H1 (cell line): ENCODE measurements around the gene MBP. TPM values are rescaled to one million over a fixed set of nuclear protein-coding genes. Genes with fewer than 3 reads are reported as not detected.

Experiments
- CTCF ChIA-PET: fragments of 300-600 bp; sonication (Branson Sonifier 250); formaldehyde crosslinking; loops from one replicate; lab custom pipeline; 2021; ENCODE audit not compliant: partially characterized antibody; lab: Charles Lee
- POLR2A ChIA-PET: fragments of 300-600 bp; sonication (Branson Sonifier 250); formaldehyde crosslinking; loops from one replicate; lab custom pipeline; 2021; ENCODE audit warnings: inconsistent platforms; ENCODE audit not compliant: partially characterized antibody; lab: Charles Lee
- DNase-seq, 2 experiments: peaks; one replicate each; pipeline versions ENCODE4 v3.0.0 to v3.0.0-alpha.2; 2010 to 2022; ENCODE audit warnings: low spot score in 2 of 2, low read depth in 1 of 2, mixed read lengths in 1 of 2
- FAIRE-seq: peaks from 2 replicates; lab custom pipeline; 2011; peaks lifted over from hg19 to GRCh38; lab: Jason Lieb, UNC
- H2AFZ ChIP-seq: 2 replicates; pipeline ENCODE4 v1.8.1; 2012; ENCODE audit warnings: low read length, inconsistent platforms
- H2AK5ac ChIP-seq: 2 replicates; pipeline ENCODE4 v1.6.1; 2013; ENCODE audit warnings: low read depth, low read length
- H2BK120ac ChIP-seq: replicated peaks from 2 replicates; pipeline ENCODE3; 2013; ENCODE audit warnings: low read depth, low read length, inconsistent platforms
- H2BK12ac ChIP-seq: 2 replicates; pipeline ENCODE4 v1.6.1; 2013; ENCODE audit warnings: low read depth, low read length
- H2BK15ac ChIP-seq: 2 replicates; pipeline ENCODE4 v1.6.1; 2013; ENCODE audit warnings: low read length
- H2BK20ac ChIP-seq: 2 replicates; pipeline ENCODE4 v1.6.1; 2013; ENCODE audit warnings: low read length
- H2BK5ac ChIP-seq: 2 replicates; pipeline ENCODE4 v1.6.1; 2013; ENCODE audit warnings: low read depth, low read length
- H3K14ac ChIP-seq: 2 replicates; pipeline ENCODE4 v1.6.1; 2013; ENCODE audit warnings: inconsistent platforms; ENCODE audit not compliant: insufficient read length
- H3K18ac ChIP-seq: 2 replicates; pipeline ENCODE4 v1.6.1; 2013; ENCODE audit warnings: low read length; ENCODE audit errors: extremely low read depth
- H3K23ac ChIP-seq: 2 replicates; pipeline ENCODE4 v1.6.1; 2013; ENCODE audit warnings: inconsistent platforms; ENCODE audit not compliant: insufficient read length
- H3K23me2 ChIP-seq: 2 replicates; pipeline ENCODE4 v1.6.1; 2013; ENCODE audit warnings: low read depth, low read length
- H3K27ac ChIP-seq: 2 replicates; pipeline ENCODE4 v1.6.1; 2011; ENCODE audit warnings: low read depth, low read length, inconsistent platforms
- H3K27me3 ChIP-seq, 4 experiments: replicated peaks in 1 of 4; 1 replicate in 1 of 4; 2 replicates in 3 of 4; pipeline versions ENCODE4 v1.6.1 to v1.8.1; 2011 to 2013; ENCODE audit warnings: low read length in 3 of 4, mild to moderate bottlenecking in 3 of 4, inconsistent platforms in 2 of 4, mixed read lengths in 2 of 4, moderate library complexity in 1 of 4; ENCODE audit not compliant: control insufficient read depth in 3 of 4, insufficient read depth in 3 of 4; ENCODE audit errors: extremely low read depth in 1 of 4
- H3K36me3 ChIP-seq, 4 experiments: 2 replicates each; pipeline versions ENCODE4 v1.6.1 to v1.8.1; 2011 to 2013; ENCODE audit warnings: mild to moderate bottlenecking in 4 of 4, low read length in 3 of 4, moderate library complexity in 2 of 4, control low read depth in 1 of 4, inconsistent platforms in 1 of 4; ENCODE audit not compliant: insufficient read depth in 4 of 4, control insufficient read depth in 2 of 4
- H3K4ac ChIP-seq: replicated peaks from 2 replicates; pipeline ENCODE3; 2013; ENCODE audit warnings: low read length, low read depth, mixed read lengths, inconsistent platforms; ENCODE audit not compliant: insufficient read length
- H3K4me1 ChIP-seq, 4 experiments: replicated peaks in 1 of 4; 1 replicate in 1 of 4; 2 replicates in 3 of 4; pipeline versions ENCODE4 v1.6.1 to v1.8.1; 2011 to 2013; ENCODE audit warnings: low read length in 3 of 4, inconsistent platforms in 2 of 4, mixed read lengths in 1 of 4; ENCODE audit not compliant: insufficient read depth in 4 of 4, control insufficient read depth in 3 of 4
- H3K4me2 ChIP-seq, 2 experiments: 2 replicates each; pipeline versions ENCODE4 v1.6.1 to v1.8.1; 2011 to 2013; ENCODE audit warnings: low read depth in 2 of 2, low read length in 2 of 2, control low read depth in 1 of 2, inconsistent platforms in 1 of 2, mild to moderate bottlenecking in 1 of 2; ENCODE audit not compliant: insufficient read depth in 1 of 2
- H3K4me3 ChIP-seq, 4 experiments: fragments of 200-600, 300-600 bp in 1 of 4; sonication (generic), shearing (Covaris generic), sonication (Bioruptor Twin) in 1 of 4; 2 replicates each; pipeline versions ENCODE4 v1.5.1 to v1.8.1; 2011 to 2016; ENCODE audit warnings: low read length in 4 of 4, low read depth in 3 of 4, control low read depth in 2 of 4, inconsistent platforms in 2 of 4, mild to moderate bottlenecking in 2 of 4, mixed read lengths in 1 of 4, moderate library complexity in 1 of 4; ENCODE audit not compliant: insufficient read depth in 2 of 4; ENCODE audit errors: extremely low read depth in 1 of 4
- H3K56ac ChIP-seq: replicated peaks from 2 replicates; pipeline ENCODE3; 2013; ENCODE audit warnings: low read depth, mild to moderate bottlenecking, mixed read lengths, low read length, inconsistent platforms; ENCODE audit not compliant: insufficient read length
- H3K79me1 ChIP-seq: 2 replicates; pipeline ENCODE4 v1.6.1; 2013; ENCODE audit warnings: low read depth, low read length, control low read depth
- H3K79me2 ChIP-seq, 2 experiments: 2 replicates each; pipeline versions ENCODE4 v1.6.1 to v1.8.1; 2012 to 2013; ENCODE audit warnings: low read length in 2 of 2, mild to moderate bottlenecking in 2 of 2, inconsistent platforms in 1 of 2; ENCODE audit not compliant: insufficient read depth in 2 of 2, control insufficient read depth in 1 of 2
- H3K9ac ChIP-seq, 4 experiments: replicated peaks in 1 of 4; 1 replicate in 1 of 4; 2 replicates in 3 of 4; pipeline versions ENCODE4 v1.6.1 to v1.8.1; 2011 to 2013; ENCODE audit warnings: low read depth in 3 of 4, low read length in 3 of 4, control low read depth in 2 of 4, mild to moderate bottlenecking in 2 of 4, moderate library complexity in 2 of 4, inconsistent platforms in 1 of 4; ENCODE audit errors: extremely low read depth in 1 of 4
- H3K9me3 ChIP-seq, 2 experiments: 2 replicates each; pipeline versions ENCODE4 v1.6.1 to v1.8.1; 2012 to 2013; ENCODE audit warnings: mild to moderate bottlenecking in 2 of 2, moderate library complexity in 2 of 2, control low read depth in 1 of 2, inconsistent platforms in 1 of 2, low read depth in 1 of 2, low read length in 1 of 2, mixed read lengths in 1 of 2; ENCODE audit not compliant: insufficient read depth in 2 of 2
- H4K20me1 ChIP-seq, 2 experiments: replicated peaks in 1 of 2; 2 replicates each; pipeline versions ENCODE3 to v1.8.1; 2011 to 2013; ENCODE audit warnings: inconsistent platforms in 2 of 2, low read length in 2 of 2, mild to moderate bottlenecking in 1 of 2; ENCODE audit not compliant: insufficient read depth in 2 of 2, control insufficient read depth in 1 of 2
- H4K5ac ChIP-seq: 2 replicates; pipeline ENCODE4 v1.6.1; 2013; ENCODE audit warnings: low read length, low read depth, mixed read lengths, inconsistent platforms; ENCODE audit not compliant: insufficient read length
- H4K8ac ChIP-seq: 2 replicates; pipeline ENCODE4 v1.8.0; 2013; ENCODE audit warnings: mild to moderate bottlenecking, moderate library complexity, low read length, inconsistent platforms; ENCODE audit not compliant: insufficient read depth; ENCODE audit errors: extremely low read depth
- H4K91ac ChIP-seq: replicated peaks from 2 replicates; pipeline ENCODE3; 2013; ENCODE audit warnings: low read length, mixed read lengths, inconsistent platforms; ENCODE audit not compliant: insufficient read length
- GABPA ChIP-seq: IDR thresholded peaks from 2 replicates; pipeline ENCODE4 v1.6.1; 2011; ENCODE audit warnings: mild to moderate bottlenecking, low read length, moderate library complexity, borderline replicate concordance; ENCODE audit not compliant: insufficient read depth
- GTF2F1 ChIP-seq: IDR thresholded peaks from 2 replicates; pipeline ENCODE4 v1.6.1; 2012; ENCODE audit warnings: low read depth, low read length, improper control_type of control experiment, borderline replicate concordance
- SIN3A ChIP-seq, 2 experiments: IDR thresholded peaks in 1 of 2; conservative IDR thresholded peaks in 1 of 2; 2 replicates each; pipeline ENCODE4 v1.6.1; 2011 to 2012; ENCODE audit warnings: low read length in 2 of 2, improper control_type of control experiment in 1 of 2, low read depth in 1 of 2, mild to moderate bottlenecking in 1 of 2
- SP2 ChIP-seq: IDR thresholded peaks from 2 replicates; pipeline ENCODE4 v1.6.1; 2012; ENCODE audit warnings: mild to moderate bottlenecking, low read length, inconsistent platforms
- SP4 ChIP-seq: IDR thresholded peaks from 2 replicates; pipeline ENCODE4 v1.6.1; 2012; ENCODE audit warnings: low read length, inconsistent platforms
- SRF ChIP-seq: IDR thresholded peaks from 2 replicates; pipeline ENCODE4 v1.6.1; 2011; ENCODE audit warnings: mild to moderate bottlenecking, low read depth, low read length, moderate library complexity
- USF2 ChIP-seq: IDR thresholded peaks from 2 replicates; pipeline ENCODE4 v1.6.1; 2011; ENCODE audit warnings: low read length, improper control_type of control experiment
- WGBS, 2 experiments: shearing (Covaris generic) in 1 of 2; methylation state at CpG; one replicate each; pipeline versions ENCODE4 v1.1.6 to v1.1.7; 2013 to 2015; ENCODE audit warnings: low lambda C conversion rate in 2 of 2, mixed read lengths in 2 of 2, inconsistent platforms in 1 of 2, low coverage in 1 of 2, missing lambda C conversion rate in 1 of 2; ENCODE audit not compliant: insufficient replicate concordance in 2 of 2, insufficient coverage in 1 of 2, insufficient read length in 1 of 2; ENCODE audit errors: extremely low coverage in 1 of 2, missing lambda C conversion rate in 1 of 2; 5-methylcytosine and 5-hydroxymethylcytosine counted together
- polyA plus RNA-seq, 7 experiments: library from polyadenylated mRNA; depleted of rRNA in 3 of 7; stranded (reverse) in 5 of 7; unstranded in 2 of 7; fragments of >200 nt in 5 of 7; fragments of 200-250 nt in 2 of 7; gene quantifications; 1 replicate in 5 of 7; 2 replicates in 1 of 7; 4 replicates in 1 of 7; pipeline versions ENCODE4 v1.2.1 to v1.2.3, GENCODE V29; 2011 to 2013; ENCODE audit warnings: missing spikeins in 2 of 7, mixed read lengths in 2 of 7
- total RNA-seq: library from RNA; stranded (reverse); fragmentation: NEBNext Ultra II Directional; extraction: Animal tissue kit (Norgen Biotek cat#: 25700); gene quantifications from 2 replicates; pipeline ENCODE4 v1.2.1, GENCODE V29; 2021

The MBP gene
- total and polyA plus RNA-seq, 2 of the 8 experiments (the other 6 are each of a cell fraction or from before 2014, with no cell fraction given) = 7.7 to 19.2 TPM

- H3K23ac ChIP-seq = no peak overlapping the region
- peaks cover 0 to 3% (median 0%) of the 10 kb centered on the region in 4 experiments; a peak in 2 of 7 replicates for H3K27me3 ChIP-seq
- H2BK15ac ChIP-seq = no peak overlapping the region; the same call in 1 of the 2 replicates
- ChIA-PET POLR2A (interaction anchor here (0.8 kb wide), 1 partner anchor 9 kb away, joined by 3 read pairs; no protein-coding TSS in a partner anchor), CTCF (interaction anchor here (1.0 to 1.7 kb wide), 9 partner anchors 9 to 479 kb away, joined by 3 to 5 read pairs (median 3); no protein-coding TSS in a partner anchor)
- peaks cover 0 to 1% of the 10 kb centered on the region in 2 experiments for H4K20me1 ChIP-seq
- H2BK20ac ChIP-seq = peak overlapping the region; percentile 55; the same call in 1 of the 2 replicates
- no peaks in the 10 kb centered on the region for H3K9me3 ChIP-seq
- WGBS, 2 experiments = 95% methylated on average over 20 of the region's 20 CpGs; no CpG with 5 or more reads in 1 of the 2 experiments
- no peak overlapping the region for H2BK120ac ChIP-seq
- FAIRE-seq (no peak), DNase-seq (no peak)
- H2AFZ ChIP-seq = no peak overlapping the region
- peaks cover 4 to 42% (median 6%) of the 10 kb centered on the region in 4 experiments; a peak in 6 of 7 replicates for H3K4me1 ChIP-seq
- no peak overlapping the region for H2AK5ac ChIP-seq
- no peaks in the 10 kb centered on the region for H3K79me1 ChIP-seq
- peak overlapping the region; percentile 58 for H4K91ac ChIP-seq
- no peak overlapping the region for H4K5ac ChIP-seq
- no peak overlapping the region for H4K8ac ChIP-seq
- H3K4ac ChIP-seq = no peak overlapping the region
- H3K27ac ChIP-seq = no peak overlapping the region
- no peaks in the 10 kb centered on the region for H3K23me2 ChIP-seq
- H2BK5ac ChIP-seq = no peak overlapping the region
- TF ChIP-seq SRF (no peak), SP4 (no peak), SP2 (no peak), USF2 (no peak), GABPA (no peak), SIN3A (conservative IDR thresholded peaks at IDR 0.05 in 1 of 2, IDR thresholded peaks at IDR 0.05 in 1 of 2; ENCODE audit: low read depth in 1 of 2, low read length in 2 of 2) (no peak), GTF2F1 (no peak)
- no peaks in the 10 kb centered on the region for H3K36me3 ChIP-seq
- H2BK12ac ChIP-seq = peak overlapping the region; percentile 91; the same call in 1 of the 2 replicates
- H3K14ac ChIP-seq = no peak overlapping the region
- no peak overlapping the region for H3K9ac ChIP-seq
- no peak overlapping the region for H3K4me3 ChIP-seq
- no peaks in the 10 kb centered on the region for H3K79me2 ChIP-seq
- no peak overlapping the region for H3K4me2 ChIP-seq
- no peak overlapping the region for H3K56ac ChIP-seq
- H3K18ac ChIP-seq = no peak overlapping the region
Measured at GRCh38 chr18:77164763-77165485, 32.3 kb upstream of the MBP start.
